ENCODE results near the gene KAT14.
"Not testable (repeated sequence)": the region's sequence is repeated elsewhere in the genome, so short reads cannot be mapped to it uniquely, and the experiment has no call there.

KAT14 gene

GRCh38 chr20:18154342-18154741 is 16.7 kb downstream of the KAT14 start:
- no peak for DNase-seq (ENCODE audit: low spot score)

GRCh38 chr20:18156045-18156444 is 18.4 kb downstream of the KAT14 start:
- no peak for DNase-seq (ENCODE audit: low spot score)

GRCh38 chr20:18164356-18164755 is 26.7 kb downstream of the KAT14 start:
- DNase-seq (ENCODE audit: low spot score): no peak

GRCh38 chr20:18165553-18165952 is 27.9 kb downstream of the KAT14 start:
- DNase-seq (ENCODE audit: low spot score): no peak

GRCh38 chr20:18166241-18166881 is 28.7 kb downstream of the KAT14 start:
- DNase-seq (ENCODE audit: low spot score): no peak

GRCh38 chr20:18166950-18167349 is 29.3 kb downstream of the KAT14 start:
- DNase-seq (ENCODE audit: low spot score): no peak

- DNase-seq (ENCODE audit: low spot score): no peak
These were observed 34.7 kb downstream of the KAT14 start for GRCh38 chr20:18172379-18172778.

GRCh38 chr20:18174906-18175683 is 37.4 kb downstream of the KAT14 start:
- DNase-seq (ENCODE audit: low spot score): no peak

- no peak for DNase-seq (ENCODE audit: low spot score)
These were observed 38.7 kb downstream of the KAT14 start for GRCh38 chr20:18176318-18176785.

GRCh38 chr20:18180366-18180765 is 42.7 kb downstream of the KAT14 start:
- not testable (repeated sequence) for DNase-seq (ENCODE audit: low spot score)

- DNase-seq (ENCODE audit: low spot score): no peak
These were observed 43.2 kb downstream of the KAT14 start for GRCh38 chr20:18180815-18181214.

GRCh38 chr20:18187020-18187419 is 49.4 kb downstream of the KAT14 start:
- DNase-seq (ENCODE audit: low spot score): no peak

GRCh38 chr20:18188434-18188833 is 50.8 kb downstream of the KAT14 start:
- DNase-seq (ENCODE audit: low spot score): no peak

GRCh38 chr20:18190338-18191233 is 52.9 kb downstream of the KAT14 start:
- no peak for DNase-seq (ENCODE audit: low spot score)

GRCh38 chr20:18191306-18191705 is 53.6 kb downstream of the KAT14 start:
- DNase-seq (ENCODE audit: low spot score): no peak

- not testable (repeated sequence) for DNase-seq (ENCODE audit: low spot score)
These were observed 56.8 kb downstream of the KAT14 start for GRCh38 chr20:18194461-18194860.

GRCh38 chr20:18195931-18196330 is 58.3 kb downstream of the KAT14 start:
- no peak for DNase-seq (ENCODE audit: low spot score)

GRCh38 chr20:18197382-18198070 is 59.9 kb downstream of the KAT14 start:
- DNase-seq (ENCODE audit: low spot score): no peak

- no peak for DNase-seq (ENCODE audit: low spot score)
These were observed 65.3 kb downstream of the KAT14 start for GRCh38 chr20:18202966-18203365.

- not testable (repeated sequence) for DNase-seq (ENCODE audit: low spot score)
These were observed 66.0 kb downstream of the KAT14 start for GRCh38 chr20:18203700-18204099.

GRCh38 chr20:18213002-18213401 is 75.3 kb downstream of the KAT14 start:
- DNase-seq (ENCODE audit: low spot score): no peak

- no peak for DNase-seq (ENCODE audit: low spot score)
These were observed 77.9 kb downstream of the KAT14 start for GRCh38 chr20:18215566-18215965.
